Right hindlimb (tissue), 1 donor: ENCODE results near the gene RAG2.

Experiments
- DNase-seq: peaks from one replicate; pipeline ENCODE4 v3.0.0-alpha.2; 2018

The RAG2 gene

DNA sequence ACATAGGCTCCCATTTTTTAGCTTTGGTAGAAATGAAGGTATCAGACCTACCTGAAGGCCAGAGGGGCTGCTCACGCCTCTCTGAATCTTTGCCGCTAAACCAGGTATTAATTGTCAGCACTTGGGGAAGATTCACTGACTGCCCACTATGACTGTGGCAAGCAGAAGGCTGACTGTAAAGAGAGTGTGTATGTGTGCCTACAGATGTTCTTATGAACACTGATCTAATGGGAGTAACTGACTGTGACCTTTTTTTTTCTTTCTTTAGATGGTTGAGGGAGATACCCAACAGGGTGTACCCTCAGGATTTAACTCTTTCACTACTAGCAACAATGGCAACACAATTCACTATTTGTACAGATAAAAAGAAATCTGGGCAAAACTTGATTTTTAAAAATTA is at the start of gene RAG2:
Gene RAG2 (minus strand): TSS at position 186 of the 400 bp plus-strand sequence. CDS start 4,068 bp downstream, outside the sequence.
- DNase-seq, result no peak

DNA sequence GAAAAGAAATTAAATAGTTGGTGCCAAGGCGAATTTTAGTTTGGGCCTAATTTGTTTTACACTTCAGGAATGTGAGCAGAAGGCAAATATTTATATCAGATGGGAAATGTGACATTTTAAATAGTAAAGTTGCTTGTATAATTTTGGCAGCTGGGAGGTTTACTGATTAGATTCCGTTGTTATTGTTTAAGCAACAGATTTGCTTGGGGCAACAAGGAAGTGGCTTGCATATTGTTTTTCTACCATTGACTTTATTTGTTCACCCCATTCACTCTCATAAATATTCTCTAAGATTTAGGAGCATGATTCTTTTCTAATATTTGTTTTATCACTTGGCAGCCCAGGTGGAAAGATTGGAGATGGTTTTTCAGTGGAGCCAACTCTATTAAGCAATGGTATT is 40.5 kb upstream of the RAG2 start:
- no peak for DNase-seq

DNA sequence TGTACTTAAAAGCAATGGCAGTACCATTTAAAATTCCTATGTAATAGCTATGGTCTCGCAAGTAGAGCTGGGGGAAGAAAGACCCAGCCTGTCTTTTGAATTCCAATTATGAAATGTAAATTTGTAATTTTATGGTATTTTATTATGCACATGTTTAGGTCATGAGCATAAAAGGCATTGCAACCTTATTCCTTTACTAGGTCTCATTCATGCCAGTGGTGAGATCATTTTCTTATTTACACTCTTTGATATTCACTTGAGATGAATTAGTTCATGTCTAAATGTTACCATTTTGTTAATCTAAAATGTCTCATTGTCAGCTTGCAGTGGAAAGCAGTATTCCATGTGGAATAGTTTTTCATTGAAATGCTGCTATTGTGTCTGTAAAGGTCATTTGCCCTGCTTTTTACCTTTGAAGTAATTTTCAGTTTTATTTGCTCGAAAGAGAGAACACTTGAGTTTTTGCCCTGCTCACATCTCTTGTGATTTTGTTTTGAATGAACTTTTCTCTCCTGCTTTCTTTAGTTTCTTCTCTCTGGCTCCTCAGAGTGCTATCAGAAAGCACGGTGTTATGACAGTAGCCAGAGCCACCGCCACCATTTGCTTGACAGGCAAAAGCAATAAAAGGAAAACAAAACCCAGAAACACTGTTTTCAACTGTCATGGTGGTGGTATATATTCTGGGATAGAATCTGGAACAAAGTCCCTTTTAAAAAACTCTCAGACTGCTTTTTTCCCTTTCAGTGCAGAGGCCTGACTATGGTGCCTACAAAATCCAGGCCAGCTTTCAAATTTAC is 37.2 kb upstream of the RAG2 start:
- no peak for DNase-seq

GRCh38 chr11:36631774-36632173 is 33.7 kb upstream of the RAG2 start:
- no peak for DNase-seq

DNA sequence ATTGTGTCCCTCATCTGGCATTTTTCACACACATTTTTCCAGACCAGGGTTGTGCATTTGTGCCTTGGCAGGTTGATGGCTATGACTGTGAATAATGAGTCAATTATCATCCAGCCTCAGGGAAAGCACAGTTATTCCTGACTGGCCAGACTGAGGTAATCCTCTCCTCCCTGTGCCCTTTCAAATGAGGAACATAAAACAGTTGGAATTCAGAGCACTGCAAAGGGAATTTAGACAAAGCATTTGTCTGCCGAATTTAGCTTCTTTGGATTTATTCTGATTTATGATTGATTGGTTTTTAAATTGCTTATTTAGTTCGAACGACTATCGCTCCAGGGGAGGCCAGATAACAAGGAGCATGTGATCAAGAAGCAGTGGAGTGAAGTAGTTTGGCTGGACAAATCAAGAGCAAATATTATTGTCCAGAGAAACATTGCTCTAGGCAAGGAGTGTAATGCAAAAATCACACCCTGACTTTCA is 30.8 kb upstream of the RAG2 start:
- DNase-seq, result no peak

DNA sequence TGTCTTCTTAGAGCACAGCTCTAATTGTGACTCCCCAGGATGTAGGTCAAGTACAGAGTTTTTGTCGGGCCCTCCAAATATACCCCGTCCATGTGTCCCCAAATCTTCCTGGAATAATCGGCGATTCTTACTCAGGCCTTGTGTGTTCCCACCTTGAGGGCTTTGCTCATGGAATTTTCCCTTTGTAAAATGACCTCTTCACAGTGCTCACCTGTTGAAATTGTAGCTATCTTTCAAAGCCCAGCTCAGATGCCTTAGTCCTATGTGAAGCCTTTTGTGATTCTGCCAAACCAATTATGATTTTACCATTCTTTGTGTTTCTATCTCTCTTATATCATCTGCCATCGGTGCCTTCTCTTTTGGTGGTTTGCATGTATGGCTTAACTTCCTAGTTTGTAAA is 30.1 kb upstream of the RAG2 start:
- no peak for DNase-seq

GRCh38 chr11:36627471-36627870 is 29.4 kb upstream of the RAG2 start:
- DNase-seq, result no peak

DNA sequence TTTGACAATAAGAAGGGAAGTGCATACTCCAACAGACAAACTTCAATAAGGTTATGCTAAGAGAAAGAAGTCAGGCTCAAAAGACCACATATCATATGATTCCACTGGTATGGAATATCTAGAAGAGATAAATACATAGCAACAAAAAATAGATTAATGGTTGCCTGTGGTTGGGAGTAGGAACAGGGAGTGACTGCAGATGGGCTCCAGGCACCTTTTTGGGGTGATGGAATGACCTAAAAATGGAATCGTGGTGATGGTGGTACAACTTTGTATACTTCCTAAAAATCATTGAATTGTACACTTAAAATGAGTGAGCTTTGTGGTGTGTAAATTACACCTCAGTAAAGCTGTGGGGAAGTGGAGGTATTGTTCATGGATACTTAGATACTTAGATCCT is 29.0 kb upstream of the RAG2 start:
- no peak for DNase-seq

GRCh38 chr11:36623494-36623893 is 25.5 kb upstream of the RAG2 start:
- DNase-seq, result no peak

- no peak for DNase-seq
Measured at GRCh38 chr11:36622431-36623136, 24.5 kb upstream of the RAG2 start.

- DNase-seq, result no peak
Measured at GRCh38 chr11:36620246-36620645, 22.2 kb upstream of the RAG2 start.

GRCh38 chr11:36619502-36619901 is 21.5 kb upstream of the RAG2 start:
- no peak for DNase-seq

DNA sequence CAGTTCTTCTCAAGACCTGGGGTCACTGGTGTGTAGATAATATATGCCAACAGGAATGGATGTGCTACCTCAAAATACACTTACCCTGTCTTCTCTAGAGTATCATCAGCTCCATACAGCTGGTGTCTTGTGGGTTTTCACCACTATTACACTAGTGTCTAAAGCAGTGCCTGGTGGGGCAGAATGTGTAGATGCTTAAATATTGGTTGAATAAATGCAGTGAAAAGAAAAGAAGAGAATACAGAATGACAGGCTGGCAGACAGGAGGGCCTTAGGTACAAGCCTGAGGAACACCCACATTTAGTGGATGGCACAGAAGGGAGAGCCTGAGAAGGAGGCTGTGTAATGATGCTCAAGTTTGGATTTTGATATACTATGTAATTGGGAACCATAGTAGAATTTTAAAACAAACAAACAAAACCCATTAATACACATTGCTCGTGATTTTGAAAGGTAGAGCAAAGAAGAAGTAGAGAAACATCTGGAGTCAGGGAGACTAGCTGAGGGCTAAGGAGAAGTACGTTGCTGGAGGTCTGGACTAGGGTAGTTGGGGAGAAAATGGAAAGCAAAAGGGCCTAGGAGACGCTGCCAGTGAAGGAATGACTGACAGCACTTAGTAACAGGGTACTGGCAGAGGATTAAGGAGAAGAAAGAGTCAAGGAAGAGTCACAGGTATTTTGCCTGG is 20.5 kb upstream of the RAG2 start:
- no peak for DNase-seq

DNA sequence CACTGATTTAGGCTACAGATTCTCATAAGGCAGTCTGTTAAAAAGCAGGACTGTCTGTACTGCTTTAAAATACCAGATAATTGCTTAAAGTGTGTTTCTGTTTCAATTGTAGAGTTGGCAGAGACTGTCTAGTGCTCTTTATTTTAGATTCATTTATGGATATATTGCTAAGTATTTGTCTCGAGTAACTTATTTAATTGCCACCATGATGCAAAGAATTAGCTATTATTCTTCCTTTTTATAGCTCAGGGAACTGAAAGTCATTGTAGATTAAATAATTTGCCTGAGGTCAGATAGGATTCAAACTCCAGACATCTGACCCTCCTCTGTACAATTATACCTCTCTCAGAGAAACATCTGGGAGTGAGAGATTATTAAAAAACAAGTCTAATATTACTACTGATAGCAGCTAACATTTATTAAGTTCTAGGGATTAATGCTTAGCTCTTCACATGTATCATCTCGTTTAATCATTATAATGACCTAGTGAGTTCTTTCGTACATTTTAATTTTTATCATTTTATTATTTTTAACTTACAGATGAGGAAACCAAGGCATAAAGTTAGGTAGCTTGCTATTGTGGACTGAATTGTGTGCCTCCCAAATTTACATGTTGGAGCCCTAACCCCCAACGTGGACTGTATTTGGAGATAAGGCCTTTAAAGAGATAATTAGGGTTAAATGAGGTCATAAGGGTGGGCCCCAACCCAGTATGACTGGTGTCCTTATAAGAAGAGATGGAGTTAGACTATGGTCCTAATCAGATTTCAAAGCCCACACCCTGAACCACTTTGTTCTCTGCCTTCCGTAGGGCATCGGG is 19.7 kb upstream of the RAG2 start:
- DNase-seq, result no peak

GRCh38 chr11:36615826-36616225 is 17.8 kb upstream of the RAG2 start:
- DNase-seq, result no peak

- no peak for DNase-seq
Measured at GRCh38 chr11:36609383-36609782, 11.3 kb upstream of the RAG2 start.

GRCh38 chr11:36608491-36609199 is 10.6 kb upstream of the RAG2 start:
- no peak for DNase-seq

GRCh38 chr11:36605221-36606216 is 7.5 kb upstream of the RAG2 start:
- DNase-seq, result no peak

DNA sequence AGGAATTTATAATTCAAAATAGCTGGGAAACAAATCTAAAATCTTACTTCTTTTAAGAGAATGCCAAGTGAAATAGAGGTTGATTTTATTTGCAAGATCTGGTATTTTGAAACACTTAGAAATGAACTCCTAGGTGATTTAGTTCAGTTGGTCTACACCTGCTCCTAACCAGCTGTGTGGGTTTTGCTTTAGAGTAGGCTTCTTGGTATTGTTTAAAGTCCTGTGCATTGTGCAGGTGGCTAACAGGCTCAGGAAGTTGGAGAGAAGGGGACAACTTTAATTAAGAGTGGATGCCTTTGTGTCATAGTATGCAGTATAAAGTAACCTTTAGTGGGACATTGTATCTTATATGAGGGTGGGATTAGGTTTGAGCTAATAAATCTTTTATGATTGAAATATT is 4.1 kb upstream of the RAG2 start:
- no peak for DNase-seq

DNA sequence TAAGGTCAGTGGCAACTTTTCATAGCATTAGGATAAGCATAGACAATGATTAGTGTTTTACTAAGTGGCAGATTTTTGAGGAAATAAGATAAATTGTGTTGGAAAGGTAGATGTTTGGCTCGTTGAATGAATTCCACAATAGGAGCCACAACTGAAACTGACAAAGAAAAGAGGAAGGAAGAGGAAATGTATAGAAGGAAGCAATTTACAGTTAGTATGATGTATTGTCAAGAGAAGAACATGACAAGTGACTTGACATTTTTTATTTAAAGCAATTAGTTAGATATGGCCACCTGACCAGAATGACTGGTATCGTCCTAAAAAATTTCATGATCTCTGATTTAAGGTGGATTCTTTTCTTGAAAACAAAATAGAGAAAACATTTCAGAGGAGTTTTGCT is 3.1 kb upstream of the RAG2 start:
- no peak for DNase-seq

- DNase-seq, result no peak
Measured at GRCh38 chr11:36600180-36600579, 2.1 kb upstream of the RAG2 start.
